Testis (tissue), 3 donors: ENCODE measurements around the gene GORASP1. TPM values are rescaled to one million over a fixed set of nuclear protein-coding genes. Genes with fewer than 3 reads are reported as not detected.

Experiments used
- DNase-seq: peaks from one replicate; pipeline ENCODE4 v3.0.0-alpha.2; 2019
- H3K27ac ChIP-seq, 2 donors: fragments of 200-600 bp; sonication (generic); one replicate each; pipeline ENCODE4 v1.5.1; 2019
- H3K27me3 ChIP-seq: fragments of 200-600 bp; sonication (generic); one replicate; pipeline ENCODE4 v1.5.1; 2019
- H3K36me3 ChIP-seq: fragments of 200-600 bp; sonication (generic); one replicate; pipeline ENCODE4 v1.5.1; 2017; ENCODE audit warnings: low read depth; ENCODE audit errors: missing control alignments
- H3K4me1 ChIP-seq: fragments of 200-600 bp; sonication (generic); one replicate; pipeline ENCODE4 v1.5.1; 2019
- H3K4me3 ChIP-seq, 2 donors: fragments of 200-600 bp; sonication (generic); one replicate each; pipeline ENCODE4 v1.5.1; 2017 to 2019
- H3K9me3 ChIP-seq: fragments of 200-600 bp; sonication (generic); one replicate; pipeline ENCODE4 v1.5.1; 2017
- CTCF ChIP-seq, 3 experiments: fragments of 450-650 bp in 2 of 3; fragments of 200-600 bp in 1 of 3; sonication (generic) in 1 of 3; IDR thresholded peaks; one replicate each; pipeline ENCODE4 v1.5.1; 2016 to 2019; ENCODE audit warnings: antibody characterized with exemption in 3 of 3, mild to moderate bottlenecking in 2 of 3, moderate library complexity in 1 of 3
- POLR2A ChIP-seq: fragments of 450-650 bp; IDR thresholded peaks from one replicate; pipeline ENCODE4 v1.6.1; 2017; ENCODE audit warnings: antibody characterized with exemption, mild to moderate bottlenecking, moderate library complexity
- whole genome bisulfite sequencing, 2 donors: methylation state at CpG; one replicate each; pipeline ENCODE4 v1.1.5; 2018; 5-methylcytosine and 5-hydroxymethylcytosine counted together
- intact Hi-C: fragments of 100-400 bp; cut with DNase I; formaldehyde crosslinking; loops from one replicate; pipeline ENCODE4 v1.15.1; 2023; ENCODE audit warnings: low total_unique reads
- polyA plus RNA-seq: library from polyadenylated mRNA; stranded (reverse); fragments of 350-450 nt; fragmentation: Illumina TruSeq; extraction: RNeasy Lipid Tissue Mini Kit (QIAGEN cat#74804); gene quantifications from one replicate; pipeline ENCODE4 v1.2.3, GENCODE V29; 2014; ENCODE audit warnings: low read depth, low replicate concordance; ENCODE audit not compliant: insufficient read depth
- total RNA-seq, 2 donors: library from RNA; depleted of rRNA; stranded (reverse); fragments of >200 nt; gene quantifications; one replicate each; pipeline ENCODE4 v1.2.3, GENCODE V29; 2016

Gene GORASP1
- total and polyA plus RNA-seq, 3 donors from 2014 or later, result 69.5 to 92.1 (median 75.3) TPM

GRCh38 chr3:39150803-39151631, 43.6 kb upstream of the GORASP1 start:
- peak overlapping the region; percentile 98 to 99 for H3K27ac ChIP-seq
- intact Hi-C loops, result no loop called here
- WGBS, 2 donors, result 11 to 32% methylated on average over 5 to 9 of the region's 9 CpGs
- peak overlapping the region in 1 of 2 donors; percentile 96 for H3K4me3 ChIP-seq
- H3K36me3 ChIP-seq, result no peaks in the 10 kb centered on the region
- peaks cover 71% of the 10 kb centered on the region for H3K4me1 ChIP-seq
- no peaks in the 10 kb centered on the region for H3K9me3 ChIP-seq
- DNase-seq, result peak; percentile 90
- TF ChIP-seq POLR2A (no peak), CTCF (IDR thresholded peaks at IDR 0.05) (no peak)
- no peaks in the 10 kb centered on the region for H3K27me3 ChIP-seq

GRCh38 chr3:39150148-39150802, 42.8 kb upstream of the GORASP1 start:
- Histone ChIP-seq H3K4me3 (peak overlapping the region in 1 of 2 donors; percentile 96), H3K9me3 (no peaks in the 10 kb centered on the region), H3K27ac (peak overlapping the region; percentile 98 to 99), H3K4me1 (peaks cover 65% of the 10 kb centered on the region), H3K27me3 (no peaks in the 10 kb centered on the region), H3K36me3 (no peaks in the 10 kb centered on the region)
- TF ChIP-seq CTCF (IDR thresholded peaks at IDR 0.05), result peak in 1 of 3 experiments; percentile 5
- no peak for TF ChIP-seq POLR2A
- 46 to 48% methylated on average over 5 of the region's 5 CpGs for WGBS, 2 donors
- intact Hi-C loops, result no loop called here
- DNase-seq, result no peak

- intact Hi-C loops, result no loop called here
- WGBS, 2 donors, result 81% methylated on average over 3 of the region's 3 CpGs
- TF ChIP-seq POLR2A (no peak), CTCF (IDR thresholded peaks at IDR 0.05) (no peak)
- Histone ChIP-seq H3K4me1 (peaks cover 65% of the 10 kb centered on the region), H3K27ac (peak overlapping the region in 1 of 2 donors; percentile 98), H3K36me3 (no peaks in the 10 kb centered on the region), H3K4me3 (no peak overlapping the region), H3K9me3 (no peaks in the 10 kb centered on the region), H3K27me3 (no peaks in the 10 kb centered on the region)
- DNase-seq, result no peak
Measured at GRCh38 chr3:39149498-39150147, 42.2 kb upstream of the GORASP1 start.

- intact Hi-C loops, result no loop called here
- Histone ChIP-seq H3K27me3 (no peaks in the 10 kb centered on the region), H3K4me3 (no peak overlapping the region), H3K9me3 (no peaks in the 10 kb centered on the region), H3K27ac (no peak overlapping the region), H3K4me1 (peaks cover 63% of the 10 kb centered on the region), H3K36me3 (no peaks in the 10 kb centered on the region)
- WGBS, 2 donors, result 51 to 74% methylated on average over 4 of the region's 4 CpGs
- no peak for DNase-seq
- TF ChIP-seq POLR2A, result no peak
- TF ChIP-seq CTCF (IDR thresholded peaks at IDR 0.05), result no peak
Measured at GRCh38 chr3:39149059-39149455, 41.6 kb upstream of the GORASP1 start.
